Heart left ventricle (tissue), 13 donors: ENCODE measurements around the gene CAV2.

Experiments used
- POLR2A ChIP-seq, 2 donors: fragments of 450-650 bp; IDR thresholded peaks; one replicate each; pipeline ENCODE4 v1.6.1; 2017; ENCODE audit warnings: antibody characterized with exemption in 2 of 2, mild to moderate bottlenecking in 2 of 2, moderate library complexity in 2 of 2
- TF ChIP-seq, protein P1 (sequence below), 12 donors: fragments of 200-600 bp; sonication (generic) in 4 of 12; IDR thresholded peaks; one replicate each; pipeline versions ENCODE4 v1.5.0 to v1.8.0; 2018 to 2022; ENCODE audit warnings: antibody characterized with exemption in 12 of 12, mild to moderate bottlenecking in 5 of 12
- donor health status: ischemic (EF 13 %, LVEDD 7.1; RV severe dilation, severe dysfunction).
- donor health status: DM: no; HTN: yes; CAD: no.
- donor health status: DM: no; HTN: no; CAD: no.
- donor health status: ischemic (EF 25% LVEDD 6.9; RV normal size, moderate dysfunction).
- donor health status: ischemic (EF 25% LVEDD 5.7; RV mildly dilated, moderate dysfunction).
- donor health status: ischemic (EF 35%, LVEDD 5.7; RV mildly dilated, moderate dysfunction).
- donor health status: nonischemic (EF 11% LVEDD 7.7; RV severe dilation, severe dysfunction).
- donor health status: DM: yes; HTN: yes; CAD: no.
- donor health status: PGD.
- donor health status: ischemic (EF 29% LVEDD 5.4; RV normal size, mild dysfunction).
- donor health status: nonischemic (EF 23%, LVEDD 6.1; RV moderate dilation, normal function).

- TF ChIP-seq, protein P1, sequence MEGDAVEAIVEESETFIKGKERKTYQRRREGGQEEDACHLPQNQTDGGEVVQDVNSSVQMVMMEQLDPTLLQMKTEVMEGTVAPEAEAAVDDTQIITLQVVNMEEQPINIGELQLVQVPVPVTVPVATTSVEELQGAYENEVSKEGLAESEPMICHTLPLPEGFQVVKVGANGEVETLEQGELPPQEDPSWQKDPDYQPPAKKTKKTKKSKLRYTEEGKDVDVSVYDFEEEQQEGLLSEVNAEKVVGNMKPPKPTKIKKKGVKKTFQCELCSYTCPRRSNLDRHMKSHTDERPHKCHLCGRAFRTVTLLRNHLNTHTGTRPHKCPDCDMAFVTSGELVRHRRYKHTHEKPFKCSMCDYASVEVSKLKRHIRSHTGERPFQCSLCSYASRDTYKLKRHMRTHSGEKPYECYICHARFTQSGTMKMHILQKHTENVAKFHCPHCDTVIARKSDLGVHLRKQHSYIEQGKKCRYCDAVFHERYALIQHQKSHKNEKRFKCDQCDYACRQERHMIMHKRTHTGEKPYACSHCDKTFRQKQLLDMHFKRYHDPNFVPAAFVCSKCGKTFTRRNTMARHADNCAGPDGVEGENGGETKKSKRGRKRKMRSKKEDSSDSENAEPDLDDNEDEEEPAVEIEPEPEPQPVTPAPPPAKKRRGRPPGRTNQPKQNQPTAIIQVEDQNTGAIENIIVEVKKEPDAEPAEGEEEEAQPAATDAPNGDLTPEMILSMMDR (IDR thresholded peaks at IDR 0.05): no peak
- no peak for TF ChIP-seq POLR2A (IDR thresholded peaks at IDR 0.05)
These were observed 12.3 kb downstream of the CAV2 start for GRCh38 chr7:116511552-116512519.
